Inferior parietal cortex (tissue), 1 donor: ENCODE measurements around the gene RBM7.

Source experiments
- DNase-seq: peaks from one replicate; pipeline ENCODE4 v3.0.0-alpha.2; 2016; ENCODE audit errors: extremely low spot score

RBM7 gene

GRCh38 chr11:114448749-114449482 lies 48.5 kb downstream of the RBM7 start:
- DNase-seq: no peak

- DNase-seq: no peak
Observed at GRCh38 chr11:114449845-114450244, 49.4 kb downstream of the RBM7 start.

- no peak for DNase-seq
Observed at GRCh38 chr11:114452399-114452798, 51.9 kb downstream of the RBM7 start.
